Activated T-helper 1 cell treated with anti-CD3 and anti-CD28 coated beads, Interleukin-12 subunit alpha, Interleukin-12 subunit beta, Interleukin-2, Interleukin-4 antibody, amounts not matched to agents 30 ng/mL and 10 ng/mL and 1 ng/mL, durations not matched to agents 14 hours and 24 hours and 36 hours (primary cell): Measurements from ENCODE around the gene GABBR2. TPM values are rescaled to one million over a fixed set of nuclear protein-coding genes. Genes with fewer than 3 reads are reported as not detected.

ENCODE experiments used
- DNase-seq: peaks from one replicate; pipeline ENCODE4 v3.0.0; 2021; ENCODE audit warnings: low spot score
- H3K27ac Mint-ChIP-seq: one replicate; pipeline ENCODE4 v1.8.0; 2021; ENCODE audit warnings: mild to moderate bottlenecking, mixed read lengths
- H3K27me3 Mint-ChIP-seq: one replicate; pipeline ENCODE4 v1.8.0; 2022; ENCODE audit warnings: mild to moderate bottlenecking, moderate library complexity, mixed read lengths; ENCODE audit not compliant: insufficient read depth
- H3K36me3 Mint-ChIP-seq: one replicate; pipeline ENCODE4 v1.8.0; 2021; ENCODE audit warnings: low read depth, mixed read lengths
- H3K4me1 Mint-ChIP-seq: one replicate; pipeline ENCODE4 v1.8.0; 2021; ENCODE audit warnings: low read depth, mixed read lengths
- H3K4me3 Mint-ChIP-seq: one replicate; pipeline ENCODE4 v1.8.0; 2021; ENCODE audit warnings: mild to moderate bottlenecking, moderate library complexity, mixed read lengths
- H3K9me3 Mint-ChIP-seq: one replicate; pipeline ENCODE4 v1.8.0; 2021; ENCODE audit warnings: mixed read lengths
- intact Hi-C: fragments of 100-400 bp; cut with micrococcal nuclease; formaldehyde crosslinking; loops from one replicate; pipeline ENCODE4 v1.15.1; 2024
- total RNA-seq: library from RNA; stranded (reverse); gene quantifications from 2 replicates; pipeline ENCODE4 v1.2.3, GENCODE V29; 2022

GABBR2 gene
- total RNA-seq, 1 donor from 2014 or later, result not detected

DNA sequence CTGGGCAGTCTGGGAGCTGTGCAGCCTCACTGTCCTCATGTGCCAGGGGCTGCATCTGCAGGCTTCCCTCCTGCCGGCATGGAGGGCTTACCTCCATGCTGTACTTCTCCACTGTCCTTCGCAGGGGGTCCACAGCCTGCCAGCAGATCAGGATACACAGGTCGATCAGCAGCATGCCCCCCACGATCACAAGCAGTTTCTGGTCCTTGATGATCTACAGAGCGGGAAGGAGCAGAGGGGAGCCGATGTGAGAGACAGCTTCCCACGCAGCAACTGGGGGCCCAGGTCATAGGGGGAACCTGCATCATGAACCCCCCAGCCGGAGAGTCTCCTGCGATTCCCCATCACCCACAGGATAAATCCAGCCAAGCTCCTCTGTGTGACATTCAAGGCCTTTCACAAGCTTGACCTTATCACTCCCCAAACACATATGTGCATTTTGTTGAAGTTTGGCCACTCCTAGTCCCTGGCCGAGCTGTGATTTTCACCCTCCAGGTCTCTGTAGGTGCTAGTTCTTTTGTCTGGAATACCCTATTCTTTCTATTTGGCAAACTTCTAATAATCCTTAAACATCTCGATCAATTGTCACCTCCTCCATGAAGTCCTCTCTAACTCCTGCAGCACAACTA, 346.0 kb downstream of the GABBR2 start:
- H3K27ac Mint-ChIP-seq, result no peak overlapping the region
- no peaks in the 10 kb centered on the region for H3K27me3 Mint-ChIP-seq
- no peaks in the 10 kb centered on the region for H3K4me1 Mint-ChIP-seq
- H3K4me3 Mint-ChIP-seq, result no peak overlapping the region
- H3K36me3 Mint-ChIP-seq, result no peaks in the 10 kb centered on the region
- peaks cover 12% of the 10 kb centered on the region for H3K9me3 Mint-ChIP-seq
- intact Hi-C loops, result no loop called here
- no peak for DNase-seq

DNA sequence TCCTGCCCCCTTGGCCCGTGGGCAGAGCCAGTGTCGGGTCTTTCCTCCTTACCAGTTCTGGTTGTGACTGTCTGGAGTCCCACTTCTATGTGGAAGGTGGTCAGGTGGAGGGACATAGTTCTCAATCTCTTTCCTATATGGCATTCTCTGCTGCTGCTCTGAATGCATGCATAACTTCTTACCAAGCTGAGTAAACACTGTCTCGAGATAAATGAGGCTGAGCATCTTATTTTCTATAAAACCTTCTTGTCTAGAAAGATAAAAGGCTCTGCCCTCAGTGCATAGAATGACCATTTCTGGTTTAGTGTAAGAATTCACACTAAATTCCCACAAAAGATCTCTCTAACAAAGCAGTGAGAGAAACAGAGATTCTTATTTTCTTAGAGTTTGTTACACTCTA, 347.1 kb downstream of the GABBR2 start:
- Mint-ChIP-seq H3K27me3 (no peaks in the 10 kb centered on the region), H3K36me3 (no peaks in the 10 kb centered on the region), H3K4me3 (no peak overlapping the region), H3K9me3 (peaks cover 9% of the 10 kb centered on the region), H3K27ac (no peak overlapping the region), H3K4me1 (no peaks in the 10 kb centered on the region)
- no peak for DNase-seq
- intact Hi-C loops, result no loop called here

DNA sequence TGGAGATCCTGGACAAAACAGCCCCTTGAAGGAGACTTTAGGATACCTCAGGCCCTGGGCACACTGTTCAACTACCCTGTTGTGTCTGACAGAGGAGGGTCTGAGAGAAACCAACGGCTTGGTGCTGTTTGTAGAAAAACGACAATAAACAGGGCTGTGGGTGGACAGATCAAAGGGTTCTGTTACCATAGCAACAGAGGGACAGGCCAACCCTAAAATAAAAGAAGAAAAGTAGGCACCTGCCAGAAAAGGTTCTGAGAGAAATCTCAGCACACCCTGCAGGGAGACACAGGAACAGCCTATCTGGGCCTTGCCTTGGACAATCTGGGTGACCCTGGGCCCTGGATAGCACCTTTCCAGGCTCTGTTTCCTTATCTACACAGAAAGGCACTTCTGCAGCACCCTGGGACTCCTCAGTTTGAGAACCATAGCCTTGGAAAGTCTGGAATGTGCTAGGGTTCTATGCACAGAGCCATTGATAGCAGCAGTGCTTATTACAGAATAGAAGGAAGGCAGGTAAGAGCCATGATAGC, 348.5 kb downstream of the GABBR2 start:
- H3K9me3 Mint-ChIP-seq, result peaks cover 4% of the 10 kb centered on the region
- no peak overlapping the region for H3K27ac Mint-ChIP-seq
- no peaks in the 10 kb centered on the region for H3K4me1 Mint-ChIP-seq
- intact Hi-C loops, result no loop called here
- H3K27me3 Mint-ChIP-seq, result no peaks in the 10 kb centered on the region
- H3K4me3 Mint-ChIP-seq, result no peak overlapping the region
- H3K36me3 Mint-ChIP-seq, result no peaks in the 10 kb centered on the region
- no peak for DNase-seq

DNA sequence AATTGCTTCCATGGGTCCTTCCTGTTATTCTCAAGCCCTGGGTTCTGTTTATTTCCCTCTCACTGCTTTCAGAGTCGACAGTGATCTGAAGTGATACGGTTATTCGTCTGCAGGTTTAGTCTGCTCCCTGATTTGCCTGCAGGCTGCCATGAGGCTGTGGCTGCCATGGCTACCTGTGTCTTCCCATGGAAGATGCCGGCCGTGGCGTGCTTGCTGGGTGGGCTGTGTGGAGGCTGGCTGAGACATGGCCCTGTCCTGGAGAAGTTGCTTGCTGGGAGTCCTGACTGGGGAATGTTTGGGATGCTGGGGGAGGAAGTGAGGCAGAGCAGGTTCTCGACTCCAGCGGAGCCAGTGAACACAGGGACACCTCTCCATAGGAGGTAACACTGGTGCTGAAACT, 349.2 kb downstream of the GABBR2 start:
- Mint-ChIP-seq H3K36me3 (no peaks in the 10 kb centered on the region), H3K4me3 (no peak overlapping the region), H3K27me3 (no peaks in the 10 kb centered on the region), H3K9me3 (no peaks in the 10 kb centered on the region), H3K27ac (no peak overlapping the region), H3K4me1 (no peaks in the 10 kb centered on the region)
- DNase-seq, result no peak
- intact Hi-C loops, result no loop called here

DNA sequence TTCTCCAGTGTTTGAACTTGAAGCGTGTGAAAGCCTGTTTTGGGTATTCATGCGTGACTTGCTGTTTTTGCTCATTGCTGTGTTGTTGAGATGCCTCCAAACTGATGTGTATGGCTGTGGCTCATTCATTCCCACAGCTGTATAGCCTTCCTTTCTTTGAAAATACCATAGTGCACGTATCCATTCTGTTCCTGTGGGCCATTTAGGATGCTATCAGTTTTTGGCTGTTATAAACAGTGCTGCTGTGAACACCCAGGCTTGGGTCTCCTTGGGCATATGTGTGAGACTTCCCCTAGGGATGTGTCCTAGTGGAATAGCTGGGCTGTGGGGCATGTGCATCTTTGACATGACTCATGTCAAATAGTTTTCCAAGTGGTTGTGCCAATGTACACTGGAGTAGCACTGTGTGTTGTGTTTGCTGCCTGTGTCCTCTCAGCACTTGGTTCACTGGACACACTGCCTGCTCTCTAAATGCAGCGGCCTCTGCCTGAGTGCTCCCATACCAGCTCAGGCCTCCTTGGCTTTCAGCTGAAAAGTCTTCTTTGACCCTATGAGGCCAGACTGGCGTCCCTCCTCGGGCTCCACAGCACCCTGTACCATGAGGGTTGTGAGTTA, 350.7 kb downstream of the GABBR2 start:
- H3K27me3 Mint-ChIP-seq, result no peaks in the 10 kb centered on the region
- no peak overlapping the region for H3K4me3 Mint-ChIP-seq
- H3K27ac Mint-ChIP-seq, result no peak overlapping the region
- intact Hi-C loops, result no loop called here
- H3K9me3 Mint-ChIP-seq, result no peaks in the 10 kb centered on the region
- H3K4me1 Mint-ChIP-seq, result no peaks in the 10 kb centered on the region
- DNase-seq, result no peak
- H3K36me3 Mint-ChIP-seq, result no peaks in the 10 kb centered on the region

DNA sequence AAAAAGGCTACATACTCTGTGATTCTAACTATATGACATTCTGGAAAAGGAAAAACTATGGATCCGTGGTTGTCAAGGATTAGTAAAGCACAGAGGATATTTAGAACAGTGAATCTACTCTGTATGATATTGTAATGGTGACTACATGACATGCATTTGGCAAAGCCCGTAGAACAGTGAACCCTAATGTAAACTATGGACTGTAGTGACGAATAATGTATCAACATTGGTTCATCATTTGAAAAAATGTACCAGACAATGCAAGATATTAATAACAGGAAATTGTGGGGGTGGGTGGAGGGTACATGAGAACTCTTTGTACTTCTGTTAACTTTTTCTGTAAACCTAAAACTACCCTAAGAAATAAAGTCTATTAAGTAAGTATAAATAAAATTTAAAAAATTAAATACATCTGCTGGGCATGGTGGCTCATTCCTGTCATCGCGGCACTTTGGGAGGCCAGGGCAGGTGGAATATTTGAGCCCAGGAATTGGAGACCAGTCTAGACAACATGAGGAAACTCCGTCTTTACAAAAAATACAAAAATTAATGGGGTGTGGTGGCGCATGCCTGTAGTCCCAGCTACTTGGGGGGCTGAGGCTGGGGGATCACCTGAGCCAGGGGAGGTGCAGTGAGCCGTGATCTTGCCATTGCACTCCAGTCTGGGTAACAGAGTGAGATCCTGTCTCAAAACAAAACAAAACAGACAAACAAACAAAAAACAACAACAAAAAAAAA, 351.6 kb downstream of the GABBR2 start:
- H3K27me3 Mint-ChIP-seq, result peaks cover 1% of the 10 kb centered on the region
- H3K9me3 Mint-ChIP-seq, result peaks cover under 1% of the 10 kb centered on the region
- H3K4me1 Mint-ChIP-seq, result no peaks in the 10 kb centered on the region
- no peaks in the 10 kb centered on the region for H3K36me3 Mint-ChIP-seq
- DNase-seq, result no peak
- no peak overlapping the region for H3K27ac Mint-ChIP-seq
- H3K4me3 Mint-ChIP-seq, result no peak overlapping the region
- intact Hi-C loops, result no loop called here

DNA sequence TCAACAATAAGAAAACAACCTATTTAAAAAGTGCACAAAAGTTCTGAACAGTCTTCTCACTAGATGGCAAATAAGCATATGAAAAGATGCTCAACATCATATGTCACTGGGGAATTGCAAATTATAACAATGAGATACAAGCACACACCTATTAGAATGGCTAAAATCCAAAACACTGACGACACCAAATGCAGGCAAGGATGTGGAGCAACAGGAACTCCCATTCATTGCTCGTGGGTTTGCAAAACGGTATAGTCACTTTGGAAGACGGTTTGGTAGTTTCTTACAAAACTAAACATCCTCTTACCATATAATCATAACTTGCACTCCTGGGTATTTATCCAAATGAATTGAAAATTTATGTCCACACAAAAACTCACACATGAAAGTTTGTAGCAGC, 352.4 kb downstream of the GABBR2 start:
- DNase-seq, result no peak

DNA sequence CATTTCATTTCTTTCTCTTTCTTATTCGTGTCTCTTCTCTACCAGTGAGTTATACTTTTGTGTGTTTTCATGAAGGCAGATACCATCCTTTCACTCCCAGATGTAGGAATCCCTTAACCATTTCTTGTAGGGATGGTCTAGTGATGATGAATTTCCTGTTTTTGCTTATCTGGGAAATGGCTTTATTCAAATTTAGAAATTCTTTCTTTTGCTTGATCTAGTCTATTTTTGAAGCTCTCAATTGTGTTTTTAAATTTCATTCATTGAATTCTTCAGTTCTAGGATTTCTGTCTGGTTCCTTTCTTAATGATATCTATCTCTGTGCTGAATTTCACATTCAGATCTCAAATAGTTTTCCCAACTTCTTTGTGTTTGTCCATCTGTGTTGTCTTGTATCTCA, 357.4 kb downstream of the GABBR2 start:
- no peak overlapping the region for H3K27ac Mint-ChIP-seq
- peaks cover 11% of the 10 kb centered on the region for H3K9me3 Mint-ChIP-seq
- intact Hi-C loops, result no loop called here
- DNase-seq, result no peak
- H3K27me3 Mint-ChIP-seq, result peaks cover 39% of the 10 kb centered on the region
- no peaks in the 10 kb centered on the region for H3K4me1 Mint-ChIP-seq
- no peaks in the 10 kb centered on the region for H3K36me3 Mint-ChIP-seq
- no peak overlapping the region for H3K4me3 Mint-ChIP-seq

More for the DNA sequence above, 352.4 kb downstream of the GABBR2 start:
- H3K9me3 Mint-ChIP-seq, result peaks cover 8% of the 10 kb centered on the region
- peaks cover 9% of the 10 kb centered on the region for H3K27me3 Mint-ChIP-seq
- H3K27ac Mint-ChIP-seq, result no peak overlapping the region
- H3K4me1 Mint-ChIP-seq, result no peaks in the 10 kb centered on the region
- H3K36me3 Mint-ChIP-seq, result no peaks in the 10 kb centered on the region
- H3K4me3 Mint-ChIP-seq, result no peak overlapping the region
- intact Hi-C loops, result no loop called here

DNA sequence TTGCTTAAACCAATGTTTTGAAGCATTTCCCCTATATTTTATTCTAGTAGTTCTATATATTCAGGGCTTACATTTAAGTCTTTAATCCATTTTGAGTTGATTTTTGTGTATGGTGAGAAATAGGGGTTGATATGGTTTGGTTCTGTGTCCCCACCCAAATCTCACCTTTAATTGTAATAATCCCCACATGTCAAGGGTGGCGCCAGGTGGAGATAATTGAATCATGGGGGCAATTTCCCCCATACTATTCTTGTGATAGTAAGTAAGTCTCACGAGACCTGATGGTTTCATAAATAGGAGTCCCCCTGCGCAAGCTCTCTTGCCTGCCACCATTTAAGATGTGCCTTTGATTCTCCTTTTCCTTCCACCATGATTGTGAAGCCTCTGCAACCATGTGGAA, 361.1 kb downstream of the GABBR2 start:
- DNase-seq, result no peak
- H3K4me3 Mint-ChIP-seq, result no peak overlapping the region
- no peaks in the 10 kb centered on the region for H3K4me1 Mint-ChIP-seq
- intact Hi-C loops, result no loop called here
- H3K9me3 Mint-ChIP-seq, result peaks cover 11% of the 10 kb centered on the region
- H3K27ac Mint-ChIP-seq, result no peak overlapping the region
- no peaks in the 10 kb centered on the region for H3K36me3 Mint-ChIP-seq
- peaks cover 52% of the 10 kb centered on the region for H3K27me3 Mint-ChIP-seq

DNA sequence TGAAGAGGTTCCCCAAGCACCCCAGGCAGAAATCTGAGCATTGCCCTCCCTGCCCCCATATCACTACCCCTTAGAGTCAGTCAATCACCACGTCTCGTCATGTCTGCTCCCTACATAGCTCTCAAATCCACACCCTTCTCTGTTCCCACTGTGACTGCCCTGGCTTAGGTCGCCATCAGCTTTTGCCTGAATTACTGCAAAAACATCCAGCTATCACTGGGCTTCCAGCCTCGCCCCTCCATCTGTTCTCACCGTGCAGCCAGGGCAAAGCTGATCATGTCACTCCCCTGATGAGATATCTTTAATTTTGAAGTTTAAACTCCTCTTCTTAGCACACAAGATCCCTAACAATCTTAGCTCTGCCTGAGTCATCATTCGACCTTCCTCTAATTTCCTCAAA, 363.7 kb downstream of the GABBR2 start:
- peaks cover 2% of the 10 kb centered on the region for H3K9me3 Mint-ChIP-seq
- H3K4me1 Mint-ChIP-seq, result no peaks in the 10 kb centered on the region
- no peak overlapping the region for H3K4me3 Mint-ChIP-seq
- no peak overlapping the region for H3K27ac Mint-ChIP-seq
- DNase-seq, result no peak
- no peaks in the 10 kb centered on the region for H3K36me3 Mint-ChIP-seq
- intact Hi-C loops, result no loop called here
- peaks cover 39% of the 10 kb centered on the region for H3K27me3 Mint-ChIP-seq

DNA sequence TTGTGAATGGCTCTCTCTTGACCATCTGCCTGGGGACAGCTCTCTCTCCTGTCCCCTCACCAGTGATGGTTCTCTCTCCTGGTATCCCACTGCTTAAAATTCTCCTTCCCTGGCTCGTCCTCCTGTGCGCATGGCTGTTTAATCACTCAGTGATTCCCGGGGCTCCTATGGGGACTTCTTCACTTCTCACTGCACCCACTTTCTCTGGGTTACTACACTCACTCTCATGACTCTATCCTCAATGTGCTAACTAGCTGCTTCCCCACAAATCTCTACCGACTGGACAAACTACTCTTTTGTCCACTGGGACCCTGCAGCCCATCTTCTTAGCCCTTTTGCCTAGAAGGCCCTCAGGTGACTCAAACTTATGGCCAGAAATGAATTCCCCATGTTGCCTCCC, 364.2 kb downstream of the GABBR2 start:
- DNase-seq, result no peak
- Mint-ChIP-seq H3K4me1 (no peaks in the 10 kb centered on the region), H3K9me3 (peaks cover 2% of the 10 kb centered on the region), H3K4me3 (no peak overlapping the region), H3K27ac (no peak overlapping the region), H3K27me3 (peaks cover 40% of the 10 kb centered on the region), H3K36me3 (no peaks in the 10 kb centered on the region)
- intact Hi-C loops, result no loop called here

DNA sequence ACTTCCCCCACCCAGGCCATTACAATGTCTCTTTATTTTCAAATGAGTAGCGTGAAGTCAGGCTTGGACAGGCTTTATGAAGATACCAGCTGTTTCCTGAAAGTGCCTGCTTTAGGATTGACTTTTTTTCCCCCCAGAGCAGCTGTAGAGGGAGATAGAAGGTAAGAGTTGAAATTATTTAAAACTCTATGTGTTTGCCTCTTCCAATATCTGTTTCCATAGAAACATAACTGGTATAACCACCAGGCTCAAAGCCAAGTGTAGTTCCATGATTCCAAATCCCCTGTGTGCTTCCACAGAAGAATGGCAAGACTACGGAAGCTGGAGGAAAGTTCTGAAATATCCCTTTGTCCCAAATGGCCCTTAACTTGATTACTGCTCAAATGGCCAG, 365.9 kb downstream of the GABBR2 start:
- Mint-ChIP-seq H3K36me3 (no peaks in the 10 kb centered on the region), H3K27me3 (peaks cover 37% of the 10 kb centered on the region), H3K4me1 (no peaks in the 10 kb centered on the region), H3K9me3 (peaks cover 2% of the 10 kb centered on the region), H3K27ac (no peak overlapping the region), H3K4me3 (no peak overlapping the region)
- intact Hi-C loops, result no loop called here
- no peak for DNase-seq

DNA sequence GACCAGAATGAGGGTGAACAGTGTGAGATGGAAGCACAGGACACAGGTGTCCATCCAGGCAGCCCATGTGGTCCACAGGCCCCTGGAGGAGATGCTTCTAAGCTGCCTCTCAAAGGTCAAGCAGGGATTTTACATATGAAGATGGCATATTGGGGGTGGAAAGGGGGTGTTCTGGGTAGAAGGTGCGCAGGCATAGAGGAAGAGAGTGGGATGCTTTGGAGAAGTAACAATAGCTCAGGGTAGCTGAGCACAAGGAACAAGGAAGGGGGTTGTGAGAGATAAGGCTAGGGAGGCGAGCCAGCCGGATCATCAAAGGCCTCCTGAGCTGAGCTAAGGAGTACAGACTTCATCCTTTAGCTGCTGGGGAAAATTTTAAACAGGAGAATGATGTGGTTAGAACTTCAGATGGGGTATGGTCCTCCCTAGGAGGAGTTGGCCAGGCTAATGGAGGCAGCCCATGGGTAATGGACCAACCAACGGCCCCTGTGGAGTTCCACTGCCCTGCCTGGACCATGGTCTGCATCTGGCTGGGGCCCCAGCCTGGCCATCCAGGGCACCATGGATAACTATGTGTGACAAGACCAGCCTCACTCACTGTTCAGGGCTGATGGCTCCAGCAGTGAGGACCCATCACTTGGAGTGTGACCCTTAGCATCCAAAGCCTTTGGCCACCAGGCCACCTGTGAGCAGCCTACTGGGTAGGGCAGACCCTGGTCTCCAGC, 366.5 kb downstream of the GABBR2 start:
- no peak for DNase-seq
- intact Hi-C loops, result no loop called here
- Mint-ChIP-seq H3K27me3 (peaks cover 32% of the 10 kb centered on the region), H3K27ac (no peak overlapping the region), H3K9me3 (peaks cover 2% of the 10 kb centered on the region), H3K36me3 (no peaks in the 10 kb centered on the region), H3K4me3 (no peak overlapping the region), H3K4me1 (no peaks in the 10 kb centered on the region)
